ENCODE results near the gene FGGY. TPM values are rescaled to one million over a fixed set of nuclear protein-coding genes. Genes with fewer than 3 reads are reported as not detected.
A peak's percentile ranks its signal among the peaks of the same experiment; 100 is the strongest.
"Not testable (repeated sequence)": the region's sequence is repeated elsewhere in the genome, so short reads cannot be mapped to it uniquely, and the experiment has no call there.

FGGY gene
- total and polyA plus RNA-seq, 3 experiments from 2014 or later = 5.3 to 7.9 (median 6.6) TPM

GRCh38 chr1:59468828-59469428 lies 172.0 kb downstream of the FGGY start:
- no peaks in the 10 kb centered on the region for H3K36me3 ChIP-seq (ENCODE audit: insufficient read depth, low read length)
- no peaks in the 10 kb centered on the region for H3K27me3 ChIP-seq (ENCODE audit: insufficient read depth, low read length, poor library complexity, severe bottlenecking)
- Mint-ChIP-seq H3K9me3 (peaks cover 0 to 19% (median 7%) of the 10 kb centered on the region in 5 donors), H3K27ac (no peak overlapping the region), H3K4me1 (peaks cover 0 to 6% (median 5%) of the 10 kb centered on the region in 3 donors), H3K4me3 (no peak overlapping the region), H3K27me3 (peaks cover 0 to 3% of the 10 kb centered on the region in 2 donors), H3K36me3 (peaks cover 2 to 28% (median 9%) of the 10 kb centered on the region in 3 donors)
- no peaks in the 10 kb centered on the region for H3K4me1 ChIP-seq (ENCODE audit: insufficient read depth, low read length)
- no peak overlapping the region for H3K4me3 ChIP-seq (ENCODE audit: low read length)
- ChIA-PET CTCF (no interaction called here), POLR2A (no interaction called here)
- no peak for DNase-seq
- no peaks in the 10 kb centered on the region for H3K9me3 ChIP-seq (ENCODE audit: low read length)
- no peak overlapping the region for H3K27ac ChIP-seq (ENCODE audit: low read depth, low read length)

- H3K9me3 ChIP-seq (ENCODE audit: low read length); H3K4me3 Mint-ChIP-seq; H3K27ac Mint-ChIP-seq; H3K4me3 ChIP-seq (ENCODE audit: low read length); H3K4me1 Mint-ChIP-seq; H3K27ac ChIP-seq (ENCODE audit: low read depth, low read length); CTCF ChIA-PET; H3K4me1 ChIP-seq (ENCODE audit: insufficient read depth, low read length); DNase-seq; H3K36me3 ChIP-seq (ENCODE audit: insufficient read depth, low read length); H3K27me3 Mint-ChIP-seq; POLR2A ChIA-PET; H3K27me3 ChIP-seq (ENCODE audit: insufficient read depth, low read length, poor library complexity, severe bottlenecking): not testable (repeated sequence)
- Mint-ChIP-seq H3K9me3 (peaks cover 0 to 15% (median 7%) of the 10 kb centered on the region in 5 donors), H3K36me3 (peaks cover 2 to 28% (median 9%) of the 10 kb centered on the region in 3 donors)
Observed at GRCh38 chr1:59471991-59472570, 175.2 kb downstream of the FGGY start.

- no peaks in the 10 kb centered on the region for H3K4me1 ChIP-seq (ENCODE audit: insufficient read depth, low read length)
- Mint-ChIP-seq H3K27ac (no peak overlapping the region), H3K27me3 (peaks cover 0 to 1% of the 10 kb centered on the region in 2 donors), H3K36me3 (peaks cover 2 to 27% (median 9%) of the 10 kb centered on the region in 3 donors), H3K9me3 (peaks cover 0 to 14% (median 6%) of the 10 kb centered on the region in 5 donors), H3K4me3 (no peak overlapping the region), H3K4me1 (peaks cover 6 to 9% (median 8%) of the 10 kb centered on the region in 3 donors)
- no peak overlapping the region for H3K4me3 ChIP-seq (ENCODE audit: low read length)
- no peaks in the 10 kb centered on the region for H3K9me3 ChIP-seq (ENCODE audit: low read length)
- no peak for DNase-seq
- ChIA-PET POLR2A (no interaction called here), CTCF (no interaction called here)
- no peak overlapping the region for H3K27ac ChIP-seq (ENCODE audit: low read depth, low read length)
- no peaks in the 10 kb centered on the region for H3K36me3 ChIP-seq (ENCODE audit: insufficient read depth, low read length)
- no peaks in the 10 kb centered on the region for H3K27me3 ChIP-seq (ENCODE audit: insufficient read depth, low read length, poor library complexity, severe bottlenecking)
Observed at GRCh38 chr1:59473831-59474230, 176.9 kb downstream of the FGGY start.

- H3K27me3 Mint-ChIP-seq = peaks cover 0 to 1% of the 10 kb centered on the region in 2 donors
- Histone ChIP-seq H3K4me1 (ENCODE audit: insufficient read depth, low read length) (no peaks in the 10 kb centered on the region), H3K9me3 (ENCODE audit: low read length) (no peaks in the 10 kb centered on the region), H3K27ac (ENCODE audit: low read depth, low read length) (no peak overlapping the region), H3K36me3 (ENCODE audit: insufficient read depth, low read length) (no peaks in the 10 kb centered on the region), H3K4me3 (ENCODE audit: low read length) (no peak overlapping the region), H3K27me3 (ENCODE audit: insufficient read depth, low read length, poor library complexity, severe bottlenecking) (no peaks in the 10 kb centered on the region)
- no peak overlapping the region for H3K27ac Mint-ChIP-seq
- H3K4me3 Mint-ChIP-seq = no peak overlapping the region
- H3K36me3 Mint-ChIP-seq = peaks cover 2 to 20% (median 9%) of the 10 kb centered on the region in 3 donors
- peaks cover 6 to 9% (median 8%) of the 10 kb centered on the region in 3 donors for H3K4me1 Mint-ChIP-seq
- CTCF ChIA-PET = no interaction called here
- POLR2A ChIA-PET = no interaction called here
- DNase-seq = no peak
- H3K9me3 Mint-ChIP-seq = peaks cover 0 to 10% (median 0%) of the 10 kb centered on the region in 5 donors
Observed at GRCh38 chr1:59474496-59474895, 177.6 kb downstream of the FGGY start.

GRCh38 chr1:59475737-59476136 lies 178.8 kb downstream of the FGGY start:
- ChIA-PET POLR2A (no interaction called here), CTCF (no interaction called here)

GRCh38 chr1:59477286-59477685 lies 180.4 kb downstream of the FGGY start:
- Histone ChIP-seq H3K4me3 (ENCODE audit: low read length) (no peak overlapping the region), H3K36me3 (ENCODE audit: insufficient read depth, low read length) (no peaks in the 10 kb centered on the region), H3K27me3 (ENCODE audit: insufficient read depth, low read length, poor library complexity, severe bottlenecking) (no peaks in the 10 kb centered on the region), H3K27ac (ENCODE audit: low read depth, low read length) (no peak overlapping the region), H3K9me3 (ENCODE audit: low read length) (no peaks in the 10 kb centered on the region), H3K4me1 (ENCODE audit: insufficient read depth, low read length) (no peaks in the 10 kb centered on the region)
- CTCF ChIA-PET = no interaction called here
- POLR2A ChIA-PET = no interaction called here
- Mint-ChIP-seq H3K9me3 (no peaks in the 10 kb centered on the region), H3K27ac (peak overlapping the region in 1 of 8 donors; percentile 38), H3K4me1 (peaks cover 6 to 9% (median 8%) of the 10 kb centered on the region in 3 donors), H3K27me3 (no peaks in the 10 kb centered on the region), H3K36me3 (peaks cover 0 to 2% (median 0%) of the 10 kb centered on the region in 3 donors), H3K4me3 (no peak overlapping the region)
- no peak for DNase-seq

More at GRCh38 chr1:59475737-59476136, 178.8 kb downstream of the FGGY start:
- Mint-ChIP-seq H3K27ac (no peak overlapping the region), H3K9me3 (peaks cover 0 to 7% (median 0%) of the 10 kb centered on the region in 5 donors), H3K4me1 (peaks cover 6 to 9% (median 8%) of the 10 kb centered on the region in 3 donors), H3K4me3 (no peak overlapping the region), H3K27me3 (peaks cover 0 to 1% of the 10 kb centered on the region in 2 donors), H3K36me3 (peaks cover 0 to 10% (median 2%) of the 10 kb centered on the region in 3 donors)
- no peaks in the 10 kb centered on the region for H3K36me3 ChIP-seq (ENCODE audit: insufficient read depth, low read length)
- DNase-seq = no peak
- no peaks in the 10 kb centered on the region for H3K27me3 ChIP-seq (ENCODE audit: insufficient read depth, low read length, poor library complexity, severe bottlenecking)
- no peaks in the 10 kb centered on the region for H3K9me3 ChIP-seq (ENCODE audit: low read length)
- H3K4me1 ChIP-seq (ENCODE audit: insufficient read depth, low read length) = no peaks in the 10 kb centered on the region
- H3K4me3 ChIP-seq (ENCODE audit: low read length) = no peak overlapping the region
- no peak overlapping the region for H3K27ac ChIP-seq (ENCODE audit: low read depth, low read length)

GRCh38 chr1:59477867-59478266 lies 181.0 kb downstream of the FGGY start:
- no peaks in the 10 kb centered on the region for H3K36me3 ChIP-seq (ENCODE audit: insufficient read depth, low read length)
- ChIA-PET CTCF (no interaction called here), POLR2A (no interaction called here)
- Mint-ChIP-seq H3K36me3 (no peaks in the 10 kb centered on the region), H3K4me3 (no peak overlapping the region), H3K27me3 (no peaks in the 10 kb centered on the region), H3K27ac (no peak overlapping the region), H3K9me3 (no peaks in the 10 kb centered on the region), H3K4me1 (peaks cover 6 to 9% (median 8%) of the 10 kb centered on the region in 3 donors)
- H3K4me3 ChIP-seq (ENCODE audit: low read length) = no peak overlapping the region
- H3K27me3 ChIP-seq (ENCODE audit: insufficient read depth, low read length, poor library complexity, severe bottlenecking) = no peaks in the 10 kb centered on the region
- H3K9me3 ChIP-seq (ENCODE audit: low read length) = no peaks in the 10 kb centered on the region
- no peak for DNase-seq
- H3K4me1 ChIP-seq (ENCODE audit: insufficient read depth, low read length) = no peaks in the 10 kb centered on the region
- H3K27ac ChIP-seq (ENCODE audit: low read depth, low read length) = no peak overlapping the region

- Mint-ChIP-seq H3K4me1 (peaks cover 6 to 9% (median 8%) of the 10 kb centered on the region in 3 donors), H3K4me3 (no peak overlapping the region), H3K9me3 (no peaks in the 10 kb centered on the region), H3K36me3 (no peaks in the 10 kb centered on the region), H3K27me3 (no peaks in the 10 kb centered on the region), H3K27ac (no peak overlapping the region)
- ChIA-PET POLR2A (no interaction called here), CTCF (no interaction called here)
- Histone ChIP-seq H3K4me1 (ENCODE audit: insufficient read depth, low read length) (no peaks in the 10 kb centered on the region), H3K4me3 (ENCODE audit: low read length) (no peak overlapping the region), H3K27me3 (ENCODE audit: insufficient read depth, low read length, poor library complexity, severe bottlenecking) (no peaks in the 10 kb centered on the region), H3K27ac (ENCODE audit: low read depth, low read length) (no peak overlapping the region), H3K36me3 (ENCODE audit: insufficient read depth, low read length) (no peaks in the 10 kb centered on the region), H3K9me3 (ENCODE audit: low read length) (no peaks in the 10 kb centered on the region)
- DNase-seq = no peak
Observed at GRCh38 chr1:59478822-59479221, 181.9 kb downstream of the FGGY start.
